ENCODE results near the gene PRPF18. TPM values are rescaled to one million over a fixed set of nuclear protein-coding genes. Genes with fewer than 3 reads are reported as not detected.

Gene PRPF18
- total RNA-seq, 2 donors from 2014 or later: 18.0 to 40.2 TPM

GRCh38 chr10:13654118-13654830 lies 67.5 kb downstream of the PRPF18 start:
- Histone ChIP-seq H3K27ac (no peak overlapping the region), H3K4me3 (no peak overlapping the region), H3K36me3 (peaks cover 18% of the 10 kb centered on the region), H3K27me3 (replicated peaks; ENCODE audit: insufficient read depth) (no peaks in the 10 kb centered on the region), H3K9me3 (no peaks in the 10 kb centered on the region), H3K4me1 (ENCODE audit: control insufficient read depth in 1 of 2, low read depth in 2 of 2) (peaks cover 0 to 3% of the 10 kb centered on the region in 2 donors)
- DNase-seq (ENCODE audit: low spot score) (no peak), ATAC-seq (ENCODE audit: insufficient number of reproducible peaks, low FRiP score, low read depth) (no peak)
- TF ChIP-seq, protein P1, sequence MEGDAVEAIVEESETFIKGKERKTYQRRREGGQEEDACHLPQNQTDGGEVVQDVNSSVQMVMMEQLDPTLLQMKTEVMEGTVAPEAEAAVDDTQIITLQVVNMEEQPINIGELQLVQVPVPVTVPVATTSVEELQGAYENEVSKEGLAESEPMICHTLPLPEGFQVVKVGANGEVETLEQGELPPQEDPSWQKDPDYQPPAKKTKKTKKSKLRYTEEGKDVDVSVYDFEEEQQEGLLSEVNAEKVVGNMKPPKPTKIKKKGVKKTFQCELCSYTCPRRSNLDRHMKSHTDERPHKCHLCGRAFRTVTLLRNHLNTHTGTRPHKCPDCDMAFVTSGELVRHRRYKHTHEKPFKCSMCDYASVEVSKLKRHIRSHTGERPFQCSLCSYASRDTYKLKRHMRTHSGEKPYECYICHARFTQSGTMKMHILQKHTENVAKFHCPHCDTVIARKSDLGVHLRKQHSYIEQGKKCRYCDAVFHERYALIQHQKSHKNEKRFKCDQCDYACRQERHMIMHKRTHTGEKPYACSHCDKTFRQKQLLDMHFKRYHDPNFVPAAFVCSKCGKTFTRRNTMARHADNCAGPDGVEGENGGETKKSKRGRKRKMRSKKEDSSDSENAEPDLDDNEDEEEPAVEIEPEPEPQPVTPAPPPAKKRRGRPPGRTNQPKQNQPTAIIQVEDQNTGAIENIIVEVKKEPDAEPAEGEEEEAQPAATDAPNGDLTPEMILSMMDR (IDR thresholded peaks at IDR 0.05): no peak

GRCh38 chr10:13654846-13655245 lies 68.1 kb downstream of the PRPF18 start:
- DNase-seq (ENCODE audit: low spot score) (no peak), ATAC-seq (ENCODE audit: insufficient number of reproducible peaks, low FRiP score, low read depth) (no peak)
- Histone ChIP-seq H3K4me1 (ENCODE audit: control insufficient read depth in 1 of 2, low read depth in 2 of 2) (peaks cover 0 to 9% of the 10 kb centered on the region in 2 donors), H3K36me3 (peaks cover 12% of the 10 kb centered on the region), H3K27ac (no peak overlapping the region), H3K9me3 (no peaks in the 10 kb centered on the region), H3K27me3 (replicated peaks; ENCODE audit: insufficient read depth) (no peaks in the 10 kb centered on the region), H3K4me3 (no peak overlapping the region)
- TF ChIP-seq, protein P1 (IDR thresholded peaks at IDR 0.05): no peak

DNA sequence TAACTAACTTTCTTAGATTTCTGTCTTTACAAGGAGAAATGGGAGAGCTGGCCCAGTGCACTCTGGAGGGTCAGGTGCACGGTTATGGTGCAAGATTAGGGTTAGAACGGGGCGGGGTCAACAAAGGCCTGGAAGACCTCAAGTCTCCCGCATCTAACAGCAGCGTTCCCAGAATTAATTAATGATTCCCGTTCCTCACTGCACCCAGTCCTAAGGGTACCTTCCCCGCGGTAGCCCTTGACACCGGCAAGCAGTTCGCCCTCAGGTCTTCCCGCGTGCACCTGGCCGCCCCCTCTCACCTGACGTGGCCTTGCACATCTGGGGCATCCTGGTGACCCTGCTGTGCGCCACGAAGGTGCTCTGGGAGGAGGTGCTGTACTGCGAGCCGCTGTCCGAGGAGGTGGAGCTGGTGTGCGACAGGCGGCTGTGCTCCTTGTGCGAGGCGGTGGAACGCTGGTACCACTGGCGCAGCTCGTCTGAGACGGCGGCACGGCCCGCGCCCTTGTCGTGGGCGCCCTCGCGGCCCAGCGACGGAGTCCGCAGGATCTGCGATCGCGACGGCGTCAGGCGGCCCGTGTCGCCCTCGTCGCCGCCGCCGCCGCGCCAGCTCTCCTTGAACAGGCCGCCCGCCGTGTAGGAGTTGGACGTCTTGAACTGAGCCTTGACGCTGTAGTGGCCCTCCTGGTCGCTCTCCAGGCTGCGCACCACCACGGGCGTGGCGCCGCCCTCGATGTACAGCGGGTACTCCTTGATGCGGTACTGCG lies 69.8 kb downstream of the PRPF18 start:
- TF ChIP-seq, protein P1 (IDR thresholded peaks at IDR 0.05): no peak
- H3K36me3 ChIP-seq: peaks cover 9% of the 10 kb centered on the region
- no peak for ATAC-seq (ENCODE audit: insufficient number of reproducible peaks, low FRiP score, low read depth)

GRCh38 chr10:13657101-13657680 lies 70.4 kb downstream of the PRPF18 start:
- ATAC-seq (ENCODE audit: insufficient number of reproducible peaks, low FRiP score, low read depth) (no peak), DNase-seq (ENCODE audit: low spot score) (no peak)
- no peaks in the 10 kb centered on the region for H3K27me3 ChIP-seq (replicated peaks; ENCODE audit: insufficient read depth)
- TF ChIP-seq, protein P1 (IDR thresholded peaks at IDR 0.05): no peak
- no peaks in the 10 kb centered on the region for H3K9me3 ChIP-seq
- H3K36me3 ChIP-seq: peaks cover 9% of the 10 kb centered on the region
- no peak overlapping the region for H3K4me3 ChIP-seq
- H3K27ac ChIP-seq: no peak overlapping the region
- H3K4me1 ChIP-seq (ENCODE audit: control insufficient read depth in 1 of 2, low read depth in 2 of 2): peaks cover 0 to 9% of the 10 kb centered on the region in 2 donors

More for the DNA sequence above, 69.8 kb downstream of the PRPF18 start:
- Histone ChIP-seq H3K27ac (no peak overlapping the region), H3K27me3 (replicated peaks; ENCODE audit: insufficient read depth) (no peaks in the 10 kb centered on the region), H3K4me3 (no peak overlapping the region), H3K4me1 (ENCODE audit: control insufficient read depth in 1 of 2, low read depth in 2 of 2) (peaks cover 0 to 9% of the 10 kb centered on the region in 2 donors), H3K9me3 (no peaks in the 10 kb centered on the region)
- no peak for DNase-seq (ENCODE audit: low spot score)

- H3K27me3 ChIP-seq (replicated peaks; ENCODE audit: insufficient read depth): no peaks in the 10 kb centered on the region
- DNase-seq (ENCODE audit: low spot score) (no peak), ATAC-seq (ENCODE audit: insufficient number of reproducible peaks, low FRiP score, low read depth) (no peak)
- peaks cover 0 to 9% of the 10 kb centered on the region in 2 donors for H3K4me1 ChIP-seq (ENCODE audit: control insufficient read depth in 1 of 2, low read depth in 2 of 2)
- H3K9me3 ChIP-seq: no peaks in the 10 kb centered on the region
- no peak overlapping the region for H3K27ac ChIP-seq
- peaks cover 12% of the 10 kb centered on the region for H3K36me3 ChIP-seq
- TF ChIP-seq, protein P1 (IDR thresholded peaks at IDR 0.05): no peak
- H3K4me3 ChIP-seq: no peak overlapping the region
Observed at GRCh38 chr10:13658264-13658663, 71.5 kb downstream of the PRPF18 start.
